Uterus (tissue), 2 donors: ENCODE measurements around the gene MYL12B.

ENCODE experiments used
- POLR2A ChIP-seq, 2 donors: fragments of 450-650 bp; IDR thresholded peaks; one replicate each; pipeline ENCODE4 v1.6.1; 2016; ENCODE audit warnings: antibody characterized with exemption in 2 of 2, mild to moderate bottlenecking in 1 of 2, moderate library complexity in 1 of 2
- TF ChIP-seq, protein P1 (sequence below), 4 experiments: fragments of 200-600 bp in 2 of 4; fragments of 450-650 bp in 2 of 4; sonication (generic) in 2 of 4; IDR thresholded peaks; one replicate each; pipeline ENCODE4 v1.5.1; 2016 to 2019; ENCODE audit warnings: antibody characterized with exemption in 4 of 4, mild to moderate bottlenecking in 2 of 4, moderate library complexity in 1 of 4

DNA sequence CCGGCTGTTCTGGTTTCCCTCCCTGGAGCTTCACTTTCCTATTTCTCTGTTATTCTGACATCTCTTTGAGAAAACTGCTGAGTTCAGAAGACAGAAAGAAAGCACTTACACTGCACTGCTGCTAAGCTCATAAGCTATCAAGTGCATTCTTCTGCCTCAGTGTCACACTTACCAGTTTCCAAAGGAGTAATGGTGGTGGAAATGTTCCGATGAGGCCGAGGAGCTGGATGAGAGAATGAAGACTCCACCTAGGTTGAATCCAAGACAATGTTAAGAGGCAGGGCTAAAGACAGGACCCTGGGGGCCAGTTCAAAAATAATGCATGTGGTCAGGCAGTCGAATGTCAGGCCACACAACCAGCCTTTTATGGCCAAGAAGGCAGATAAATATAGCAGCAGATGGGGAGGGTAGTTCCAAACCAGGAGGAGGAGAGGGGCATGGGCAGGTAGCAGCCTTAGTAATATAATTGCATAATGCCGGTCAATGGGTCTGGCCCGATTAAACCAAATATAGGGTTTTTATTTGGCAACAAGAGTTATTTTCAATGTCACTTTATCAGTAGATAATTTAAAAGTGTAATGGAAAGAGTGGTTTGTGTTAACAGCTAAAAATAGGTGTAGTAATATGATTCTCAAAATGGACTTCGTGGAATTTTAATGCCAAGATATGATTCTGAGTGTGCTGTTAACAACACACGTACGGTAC is 42.1 kb upstream of the MYL12B start, which contains the start of gene MYOM1:
- TF ChIP-seq, protein P1, sequence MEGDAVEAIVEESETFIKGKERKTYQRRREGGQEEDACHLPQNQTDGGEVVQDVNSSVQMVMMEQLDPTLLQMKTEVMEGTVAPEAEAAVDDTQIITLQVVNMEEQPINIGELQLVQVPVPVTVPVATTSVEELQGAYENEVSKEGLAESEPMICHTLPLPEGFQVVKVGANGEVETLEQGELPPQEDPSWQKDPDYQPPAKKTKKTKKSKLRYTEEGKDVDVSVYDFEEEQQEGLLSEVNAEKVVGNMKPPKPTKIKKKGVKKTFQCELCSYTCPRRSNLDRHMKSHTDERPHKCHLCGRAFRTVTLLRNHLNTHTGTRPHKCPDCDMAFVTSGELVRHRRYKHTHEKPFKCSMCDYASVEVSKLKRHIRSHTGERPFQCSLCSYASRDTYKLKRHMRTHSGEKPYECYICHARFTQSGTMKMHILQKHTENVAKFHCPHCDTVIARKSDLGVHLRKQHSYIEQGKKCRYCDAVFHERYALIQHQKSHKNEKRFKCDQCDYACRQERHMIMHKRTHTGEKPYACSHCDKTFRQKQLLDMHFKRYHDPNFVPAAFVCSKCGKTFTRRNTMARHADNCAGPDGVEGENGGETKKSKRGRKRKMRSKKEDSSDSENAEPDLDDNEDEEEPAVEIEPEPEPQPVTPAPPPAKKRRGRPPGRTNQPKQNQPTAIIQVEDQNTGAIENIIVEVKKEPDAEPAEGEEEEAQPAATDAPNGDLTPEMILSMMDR (IDR thresholded peaks at IDR 0.05), result no peak
- no peak for TF ChIP-seq POLR2A (IDR thresholded peaks at IDR 0.05)
